ENCODE results near the gene ECEL1. TPM values are rescaled to one million over a fixed set of nuclear protein-coding genes. Genes with fewer than 3 reads are reported as not detected.

ECEL1 gene
- total and polyA plus RNA-seq, 2 experiments from 2014 or later: 6.7 to 17.5 TPM

Other genes starting within 250 kb of the ECEL1 start
- gene ALPP, start 109.1 kb downstream of the ECEL1 start, total RNA-seq (2014; rRNA removed; shearing (Covaris generic)): 0.28 and 0.31 TPM in 2 replicates
- 0.07 TPM in 1 of 2 replicates, not detected in the other for gene ALPP, start 109.1 kb downstream of the ECEL1 start, polyA plus RNA-seq (2016; fragmentation: Nextera tagmentation; extraction: Ambion mirVana)
- 2.5 and 3.8 TPM in 2 replicates for gene ALPG, start 81.0 kb downstream of the ECEL1 start, total RNA-seq (2014; rRNA removed; shearing (Covaris generic))
- gene ALPG, start 81.0 kb downstream of the ECEL1 start, polyA plus RNA-seq (2016; fragmentation: Nextera tagmentation; extraction: Ambion mirVana): 0.89 and 1.4 TPM in 2 replicates
- not detected in 2 replicates for gene ALPI, start 31.7 kb downstream of the ECEL1 start, total RNA-seq (2014; rRNA removed; shearing (Covaris generic))
- not detected in 2 replicates for gene ALPI, start 31.7 kb downstream of the ECEL1 start, polyA plus RNA-seq (2016; fragmentation: Nextera tagmentation; extraction: Ambion mirVana)
- gene PRSS56, start 32.6 kb upstream of the ECEL1 start, total RNA-seq (2014; rRNA removed; shearing (Covaris generic)): 0.31 TPM in 1 of 2 replicates, not detected in the other
- gene PRSS56, start 32.6 kb upstream of the ECEL1 start, polyA plus RNA-seq (2016; fragmentation: Nextera tagmentation; extraction: Ambion mirVana): 0.27 TPM in 1 of 2 replicates, not detected in the other
- 0.10 TPM in 1 of 2 replicates, not detected in the other for gene CHRND, start 38.3 kb upstream of the ECEL1 start, total RNA-seq (2014; rRNA removed; shearing (Covaris generic))
- gene CHRND, start 38.3 kb upstream of the ECEL1 start, polyA plus RNA-seq (2016; fragmentation: Nextera tagmentation; extraction: Ambion mirVana): 0.11 TPM in 1 of 2 replicates, not detected in the other
- gene CHRNG, start 51.9 kb upstream of the ECEL1 start, total RNA-seq (2014; rRNA removed; shearing (Covaris generic)): not detected in 2 replicates
- gene CHRNG, start 51.9 kb upstream of the ECEL1 start, polyA plus RNA-seq (2016; fragmentation: Nextera tagmentation; extraction: Ambion mirVana): not detected in 2 replicates
- gene TIGD1, start 62.7 kb upstream of the ECEL1 start, total RNA-seq (2014; rRNA removed; shearing (Covaris generic)): 6.1 and 7.6 TPM in 2 replicates
- 6.6 and 9.3 TPM in 2 replicates for gene TIGD1, start 62.7 kb upstream of the ECEL1 start, polyA plus RNA-seq (2016; fragmentation: Nextera tagmentation; extraction: Ambion mirVana)
- 59.2 and 68.1 TPM in 2 replicates for gene EIF4E2, start 62.9 kb upstream of the ECEL1 start, total RNA-seq (2014; rRNA removed; shearing (Covaris generic))
- gene EIF4E2, start 62.9 kb upstream of the ECEL1 start, polyA plus RNA-seq (2016; fragmentation: Nextera tagmentation; extraction: Ambion mirVana): 148 and 152 TPM in 2 replicates
- gene EFHD1, start 145.8 kb upstream of the ECEL1 start, total RNA-seq (2014; rRNA removed; shearing (Covaris generic)): 3.4 and 7.0 TPM in 2 replicates
- gene EFHD1, start 145.8 kb upstream of the ECEL1 start, polyA plus RNA-seq (2016; fragmentation: Nextera tagmentation; extraction: Ambion mirVana): 6.2 and 6.4 TPM in 2 replicates
- 97.5 and 104 TPM in 2 replicates for gene GIGYF2, start 209.5 kb upstream of the ECEL1 start, total RNA-seq (2014; rRNA removed; shearing (Covaris generic))
- gene GIGYF2, start 209.5 kb upstream of the ECEL1 start, polyA plus RNA-seq (2016; fragmentation: Nextera tagmentation; extraction: Ambion mirVana): 39.2 and 48.9 TPM in 2 replicates